GM18526 (cell line): Measurements from ENCODE around the gene KRT7.

Experiments
- POLR2A ChIP-seq: IDR thresholded peaks from 3 replicates; pipeline ENCODE4 v1.6.1; 2011; ENCODE audit not compliant: insufficient read length; ENCODE audit errors: extremely low read depth

The KRT7 gene

DNA sequence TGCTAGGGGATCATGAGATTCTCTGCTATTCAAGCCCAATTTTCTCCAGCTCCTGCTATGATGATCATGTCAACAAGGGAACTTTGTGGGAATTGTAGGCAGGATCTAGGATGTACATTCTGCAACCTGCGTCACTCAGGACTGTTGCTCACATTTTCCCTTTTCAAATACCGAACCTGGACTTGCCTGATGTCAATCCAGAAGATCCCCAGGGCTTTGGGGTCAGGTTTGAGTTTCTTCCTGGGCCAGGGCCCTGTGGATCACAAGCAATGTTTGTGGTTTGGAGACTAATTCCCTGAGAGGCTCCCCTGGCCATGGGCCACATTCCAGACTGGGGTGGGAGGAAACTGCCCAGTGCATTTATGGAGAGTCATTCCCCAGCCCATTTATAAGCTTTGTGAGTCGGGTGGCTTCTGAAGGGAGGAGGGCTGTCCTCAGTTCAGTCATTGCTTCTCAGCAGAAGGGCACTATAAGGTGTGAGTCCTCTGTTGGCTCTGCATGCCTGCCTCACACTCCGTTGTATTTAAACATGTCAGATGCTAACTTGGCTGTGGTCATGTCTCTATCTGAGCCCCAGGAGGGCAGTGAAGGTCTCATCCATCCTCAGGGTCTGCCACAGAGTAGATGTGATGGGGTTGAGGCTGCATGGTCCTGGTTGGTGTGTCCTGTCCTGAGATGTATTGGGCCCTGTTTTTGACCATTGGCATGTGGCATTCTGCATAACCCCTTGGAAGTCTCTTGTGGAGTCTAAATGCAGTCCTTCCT lies 47.9 kb downstream of the KRT7 start:
- TF ChIP-seq POLR2A, result no peak

- TF ChIP-seq POLR2A, result no peak
Measured at GRCh38 chr12:52284562-52285171, 51.6 kb downstream of the KRT7 start.

DNA sequence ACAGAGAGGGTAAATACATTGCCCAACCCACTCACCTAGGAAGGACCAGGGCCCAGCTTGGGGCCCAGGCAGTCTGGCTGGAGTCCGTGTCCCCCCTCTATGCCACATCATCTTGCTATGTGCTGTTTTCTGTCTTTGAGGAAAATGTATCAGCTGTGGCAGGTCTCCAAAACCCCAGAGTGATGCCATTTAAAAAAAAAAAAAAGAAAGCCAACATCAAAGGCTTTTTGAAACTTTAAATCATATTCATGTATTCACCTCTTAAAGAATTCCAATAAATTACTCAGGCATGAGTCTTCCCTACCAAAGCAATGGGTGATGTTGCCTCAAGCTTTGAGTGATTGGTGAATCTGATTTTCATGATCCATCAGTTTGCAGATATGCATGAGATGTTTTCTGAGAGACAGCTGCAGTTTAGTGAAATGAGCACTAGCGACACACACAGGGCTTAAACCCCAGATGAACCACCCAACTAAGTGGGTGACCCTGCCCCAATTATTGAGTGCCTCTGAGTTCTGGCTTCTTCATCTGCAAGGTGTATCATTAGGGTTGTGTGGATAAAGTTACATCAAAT lies 52.2 kb downstream of the KRT7 start:
- TF ChIP-seq POLR2A, result no peak

- no peak for TF ChIP-seq POLR2A
Measured at GRCh38 chr12:52285851-52286530, 52.9 kb downstream of the KRT7 start.

GRCh38 chr12:52291267-52291935 lies 58.4 kb downstream of the KRT7 start, which contains the start of gene KRT81:
Gene KRT81 (minus strand): TSS chr12:52291534. CDS start chr12:52291465, 69 bp downstream.
- no peak for TF ChIP-seq POLR2A

- no peak for TF ChIP-seq POLR2A
Measured at GRCh38 chr12:52293926-52294325, 60.9 kb downstream of the KRT7 start.

- no peak for TF ChIP-seq POLR2A
Measured at GRCh38 chr12:52294803-52295202, 61.8 kb downstream of the KRT7 start.

- TF ChIP-seq POLR2A, result no peak
Measured at GRCh38 chr12:52295663-52296062, 62.6 kb downstream of the KRT7 start.

GRCh38 chr12:52296572-52297215 lies 63.7 kb downstream of the KRT7 start:
- no peak for TF ChIP-seq POLR2A
